ENCODE data around the gene RAB33A. TPM values are rescaled to one million over a fixed set of nuclear protein-coding genes. Genes with fewer than 3 reads are reported as not detected.

Gene RAB33A
- total RNA-seq, 1 donor from 2014 or later, result 1.7 TPM

DNA sequence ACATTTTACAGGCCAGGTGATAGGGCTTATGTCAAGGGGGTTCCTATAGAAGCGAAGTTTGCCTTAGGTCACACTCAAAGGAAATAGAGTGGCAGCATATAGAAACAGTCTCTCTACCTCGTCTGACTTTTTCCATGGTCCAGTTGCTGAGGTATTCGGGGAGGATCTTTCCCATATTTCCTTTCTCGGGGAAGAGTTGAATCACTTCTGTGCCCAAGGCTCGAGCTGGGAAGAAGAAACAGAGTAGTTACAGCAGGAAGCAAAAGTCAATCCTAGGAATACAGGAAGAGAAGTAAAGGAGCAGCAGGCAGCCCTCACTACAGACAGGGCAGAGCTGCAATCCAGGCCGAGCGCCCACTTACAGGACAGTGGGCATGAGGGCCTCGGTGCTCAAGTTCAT, 34.8 kb upstream of the RAB33A start:
- H3K27ac ChIP-seq (ENCODE audit: low read depth, low read length), result no peak overlapping the region
- Mint-ChIP-seq H3K27ac (ENCODE audit: unreplicated experiment) (no peak overlapping the region), H3K27me3 (ENCODE audit: low read depth, unreplicated experiment) (no peaks in the 10 kb centered on the region), H3K9me3 (ENCODE audit: unreplicated experiment) (no peaks in the 10 kb centered on the region), H3K4me1 (ENCODE audit: low read depth, unreplicated experiment) (peaks cover 7% of the 10 kb centered on the region), H3K36me3 (ENCODE audit: low read depth, unreplicated experiment) (peaks cover 2% of the 10 kb centered on the region), H3K4me3 (ENCODE audit: unreplicated experiment) (no peak overlapping the region)
- no peak for FAIRE-seq
- H3K36me3 ChIP-seq (ENCODE audit: insufficient read depth, low read length), result peaks cover 19% of the 10 kb centered on the region
- no peaks in the 10 kb centered on the region for H3K4me1 ChIP-seq (ENCODE audit: insufficient read depth, low read length)
- H3K9me3 ChIP-seq (ENCODE audit: insufficient read depth, low read depth, low read length), result no peaks in the 10 kb centered on the region
- H3K79me2 ChIP-seq (ENCODE audit: insufficient read depth, low read length), result no peaks in the 10 kb centered on the region
- H2AFZ ChIP-seq (ENCODE audit: low read depth, low read length), result no peak overlapping the region
- H3K27me3 ChIP-seq (ENCODE audit: insufficient read depth, low read length), result no peaks in the 10 kb centered on the region
- no peaks in the 10 kb centered on the region for H4K20me1 ChIP-seq (ENCODE audit: insufficient read depth, low read length)
- TF ChIP-seq EZH2 (IDR thresholded peaks at IDR 0.05; ENCODE audit: insufficient read depth, low read length), result no peak
- TF ChIP-seq, protein P1, sequence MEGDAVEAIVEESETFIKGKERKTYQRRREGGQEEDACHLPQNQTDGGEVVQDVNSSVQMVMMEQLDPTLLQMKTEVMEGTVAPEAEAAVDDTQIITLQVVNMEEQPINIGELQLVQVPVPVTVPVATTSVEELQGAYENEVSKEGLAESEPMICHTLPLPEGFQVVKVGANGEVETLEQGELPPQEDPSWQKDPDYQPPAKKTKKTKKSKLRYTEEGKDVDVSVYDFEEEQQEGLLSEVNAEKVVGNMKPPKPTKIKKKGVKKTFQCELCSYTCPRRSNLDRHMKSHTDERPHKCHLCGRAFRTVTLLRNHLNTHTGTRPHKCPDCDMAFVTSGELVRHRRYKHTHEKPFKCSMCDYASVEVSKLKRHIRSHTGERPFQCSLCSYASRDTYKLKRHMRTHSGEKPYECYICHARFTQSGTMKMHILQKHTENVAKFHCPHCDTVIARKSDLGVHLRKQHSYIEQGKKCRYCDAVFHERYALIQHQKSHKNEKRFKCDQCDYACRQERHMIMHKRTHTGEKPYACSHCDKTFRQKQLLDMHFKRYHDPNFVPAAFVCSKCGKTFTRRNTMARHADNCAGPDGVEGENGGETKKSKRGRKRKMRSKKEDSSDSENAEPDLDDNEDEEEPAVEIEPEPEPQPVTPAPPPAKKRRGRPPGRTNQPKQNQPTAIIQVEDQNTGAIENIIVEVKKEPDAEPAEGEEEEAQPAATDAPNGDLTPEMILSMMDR (IDR thresholded peaks at IDR 0.05; ENCODE audit: insufficient read depth, low read depth, low read length), result no peak
- H3K4me2 ChIP-seq (ENCODE audit: low read length), result no peak overlapping the region
- no peak for DNase-seq (ENCODE audit: low read depth)
- H3K4me3 ChIP-seq (ENCODE audit: insufficient read depth, low read depth, low read length), result no peak overlapping the region
- no peak overlapping the region for H3K9ac ChIP-seq (ENCODE audit: low read length)

GRCh38 chrX:130139474-130140201, 32.1 kb upstream of the RAB33A start:
- Histone ChIP-seq H3K79me2 (ENCODE audit: insufficient read depth, low read length) (no peaks in the 10 kb centered on the region), H3K4me2 (ENCODE audit: low read length) (no peak overlapping the region), H3K9me3 (ENCODE audit: insufficient read depth, low read depth, low read length) (no peaks in the 10 kb centered on the region), H3K4me1 (ENCODE audit: insufficient read depth, low read length) (no peaks in the 10 kb centered on the region), H4K20me1 (ENCODE audit: insufficient read depth, low read length) (no peaks in the 10 kb centered on the region), H3K9ac (ENCODE audit: low read length) (no peak overlapping the region), H3K27ac (ENCODE audit: low read depth, low read length) (no peak overlapping the region), H3K4me3 (ENCODE audit: insufficient read depth, low read depth, low read length) (no peak overlapping the region), H3K27me3 (ENCODE audit: insufficient read depth, low read length) (no peaks in the 10 kb centered on the region), H2AFZ (ENCODE audit: low read depth, low read length) (no peak overlapping the region), H3K36me3 (ENCODE audit: insufficient read depth, low read length) (peaks cover 16% of the 10 kb centered on the region)
- Mint-ChIP-seq H3K4me3 (ENCODE audit: unreplicated experiment) (no peak overlapping the region), H3K36me3 (ENCODE audit: low read depth, unreplicated experiment) (peaks cover 7% of the 10 kb centered on the region), H3K27me3 (ENCODE audit: low read depth, unreplicated experiment) (no peaks in the 10 kb centered on the region), H3K27ac (ENCODE audit: unreplicated experiment) (no peak overlapping the region), H3K9me3 (ENCODE audit: unreplicated experiment) (no peaks in the 10 kb centered on the region), H3K4me1 (ENCODE audit: low read depth, unreplicated experiment) (peaks cover 7% of the 10 kb centered on the region)
- FAIRE-seq (peak; percentile 26), DNase-seq (ENCODE audit: low read depth) (no peak)
- no peak for TF ChIP-seq EZH2 (IDR thresholded peaks at IDR 0.05; ENCODE audit: insufficient read depth, low read length)
- TF ChIP-seq, protein P1 (IDR thresholded peaks at IDR 0.05; ENCODE audit: insufficient read depth, low read depth, low read length), result no peak

DNA sequence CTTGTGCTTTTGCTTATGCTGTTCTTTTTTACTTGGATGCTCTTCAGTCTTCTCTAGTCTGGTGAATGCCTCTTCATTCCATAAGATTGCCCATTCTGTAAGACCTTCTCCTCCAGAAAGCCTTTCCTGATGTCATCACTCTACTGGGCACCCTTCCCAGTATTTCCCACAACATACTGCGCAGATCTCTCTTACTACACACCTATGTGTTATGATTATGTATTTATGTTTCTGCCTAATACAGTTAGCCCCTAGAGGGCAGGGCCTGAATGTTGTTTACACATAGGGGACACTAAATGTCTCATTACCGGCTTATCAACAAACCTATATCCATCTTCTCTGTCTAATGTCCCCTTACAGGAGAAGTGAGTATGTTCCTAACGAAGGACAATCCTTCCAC, 27.3 kb upstream of the RAB33A start:
- no peaks in the 10 kb centered on the region for H3K27me3 Mint-ChIP-seq (ENCODE audit: low read depth, unreplicated experiment)
- H3K27ac ChIP-seq (ENCODE audit: low read depth, low read length), result no peak overlapping the region
- peaks cover 10% of the 10 kb centered on the region for H3K36me3 Mint-ChIP-seq (ENCODE audit: low read depth, unreplicated experiment)
- H3K4me1 Mint-ChIP-seq (ENCODE audit: low read depth, unreplicated experiment), result peaks cover 5% of the 10 kb centered on the region
- H3K4me1 ChIP-seq (ENCODE audit: insufficient read depth, low read length), result no peaks in the 10 kb centered on the region
- DNase-seq (ENCODE audit: low read depth) (peak; percentile 33), FAIRE-seq (no peak)
- no peaks in the 10 kb centered on the region for H3K9me3 ChIP-seq (ENCODE audit: insufficient read depth, low read depth, low read length)
- H2AFZ ChIP-seq (ENCODE audit: low read depth, low read length), result no peak overlapping the region
- no peaks in the 10 kb centered on the region for H3K9me3 Mint-ChIP-seq (ENCODE audit: unreplicated experiment)
- H3K27ac Mint-ChIP-seq (ENCODE audit: unreplicated experiment), result no peak overlapping the region
- no peak overlapping the region for H3K4me3 ChIP-seq (ENCODE audit: insufficient read depth, low read depth, low read length)
- TF ChIP-seq EZH2 (IDR thresholded peaks at IDR 0.05; ENCODE audit: insufficient read depth, low read length), result no peak
- TF ChIP-seq, protein P1 (IDR thresholded peaks at IDR 0.05; ENCODE audit: insufficient read depth, low read depth, low read length), result no peak
- H3K4me2 ChIP-seq (ENCODE audit: low read length), result no peak overlapping the region
- H3K4me3 Mint-ChIP-seq (ENCODE audit: unreplicated experiment), result no peak overlapping the region
- no peaks in the 10 kb centered on the region for H3K79me2 ChIP-seq (ENCODE audit: insufficient read depth, low read length)
- no peak overlapping the region for H3K9ac ChIP-seq (ENCODE audit: low read length)
- no peaks in the 10 kb centered on the region for H3K27me3 ChIP-seq (ENCODE audit: insufficient read depth, low read length)
- no peaks in the 10 kb centered on the region for H4K20me1 ChIP-seq (ENCODE audit: insufficient read depth, low read length)
- peaks cover 8% of the 10 kb centered on the region for H3K36me3 ChIP-seq (ENCODE audit: insufficient read depth, low read length)

Measured in astrocyte (in vitro differentiated cells and primary cell).